ENCODE data around the gene KDM4C. TPM values are rescaled to one million over a fixed set of nuclear protein-coding genes. Genes with fewer than 3 reads are reported as not detected.

KDM4C gene
- polyA plus RNA-seq, 1 donor (not counting 4 experiments of a cell fraction or from before 2014, with no cell fraction given) = 17.2 TPM

DNA sequence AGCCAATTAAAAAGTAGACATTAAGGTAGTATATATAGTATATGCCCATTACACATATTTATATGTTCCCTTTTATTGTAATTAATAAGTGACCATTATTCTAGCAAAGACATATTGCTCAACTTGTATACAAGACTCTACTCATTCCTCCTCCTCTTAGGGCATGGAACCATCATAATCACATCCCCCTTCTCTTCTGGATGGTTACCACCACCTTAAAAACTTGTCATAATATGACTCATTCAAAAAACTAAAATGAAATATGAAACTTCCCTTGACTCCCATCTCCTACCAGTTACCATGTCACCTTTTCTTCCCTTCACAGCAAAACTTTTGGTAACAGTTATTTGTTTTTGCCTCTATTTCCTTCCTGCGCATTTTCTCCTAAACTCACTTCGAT is 438.7 kb downstream of the KDM4C start:
- Histone ChIP-seq H3K9me1 (ENCODE audit: control insufficient read depth, extremely low read depth, insufficient read depth, low read length) (no peaks in the 10 kb centered on the region), H4K20me1 (ENCODE audit: control insufficient read depth, extremely low read depth, insufficient read depth, low read length) (no peaks in the 10 kb centered on the region), H3K4me2 (ENCODE audit: control insufficient read depth, extremely low read depth, insufficient read depth, low read depth, low read length) (no peak overlapping the region), H3K79me2 (ENCODE audit: control insufficient read depth, insufficient read depth, low read length) (no peaks in the 10 kb centered on the region), H2AFZ (ENCODE audit: control insufficient read depth, low read length) (no peak overlapping the region), H3K36me3 (ENCODE audit: control insufficient read depth in 2 of 2, extremely low read depth in 1 of 2, insufficient read depth in 2 of 2, low read length in 2 of 2) (no peaks in the 10 kb centered on the region), H3K27ac (ENCODE audit: control insufficient read depth, insufficient read depth, low read length) (no peak overlapping the region), H3K4me3 (ENCODE audit: control insufficient read depth in 2 of 3, extremely low read depth in 1 of 3, insufficient read depth in 2 of 3, low read depth in 1 of 3, low read length in 3 of 3) (no peak overlapping the region), H3K9me3 (ENCODE audit: control insufficient read depth, low read depth, low read length) (no peaks in the 10 kb centered on the region), H3K27me3 (ENCODE audit: control insufficient read depth, extremely low read depth, insufficient read depth, low read length) (no peaks in the 10 kb centered on the region), H3K9ac (ENCODE audit: control insufficient read depth, extremely low read depth, insufficient read depth, low read length) (no peak overlapping the region), H3K4me1 (ENCODE audit: control insufficient read depth, extremely low read depth, insufficient read depth, low read length) (no peaks in the 10 kb centered on the region)
- DNase-seq (ENCODE audit: low read depth, low spot score) (no peak), FAIRE-seq (no peak)
- dilution Hi-C loops (cut with MboI; ENCODE audit: extremely low pct_ligation_motif_present, low sequenced_read_pairs) = no loop called here
- no peak for TF ChIP-seq EZH2 (IDR thresholded peaks at IDR 0.05; ENCODE audit: low read length)
- TF ChIP-seq, protein P1, sequence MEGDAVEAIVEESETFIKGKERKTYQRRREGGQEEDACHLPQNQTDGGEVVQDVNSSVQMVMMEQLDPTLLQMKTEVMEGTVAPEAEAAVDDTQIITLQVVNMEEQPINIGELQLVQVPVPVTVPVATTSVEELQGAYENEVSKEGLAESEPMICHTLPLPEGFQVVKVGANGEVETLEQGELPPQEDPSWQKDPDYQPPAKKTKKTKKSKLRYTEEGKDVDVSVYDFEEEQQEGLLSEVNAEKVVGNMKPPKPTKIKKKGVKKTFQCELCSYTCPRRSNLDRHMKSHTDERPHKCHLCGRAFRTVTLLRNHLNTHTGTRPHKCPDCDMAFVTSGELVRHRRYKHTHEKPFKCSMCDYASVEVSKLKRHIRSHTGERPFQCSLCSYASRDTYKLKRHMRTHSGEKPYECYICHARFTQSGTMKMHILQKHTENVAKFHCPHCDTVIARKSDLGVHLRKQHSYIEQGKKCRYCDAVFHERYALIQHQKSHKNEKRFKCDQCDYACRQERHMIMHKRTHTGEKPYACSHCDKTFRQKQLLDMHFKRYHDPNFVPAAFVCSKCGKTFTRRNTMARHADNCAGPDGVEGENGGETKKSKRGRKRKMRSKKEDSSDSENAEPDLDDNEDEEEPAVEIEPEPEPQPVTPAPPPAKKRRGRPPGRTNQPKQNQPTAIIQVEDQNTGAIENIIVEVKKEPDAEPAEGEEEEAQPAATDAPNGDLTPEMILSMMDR (optimal IDR thresholded peaks at IDR 0.05 in 1 of 3, IDR thresholded peaks at IDR 0.05 in 1 of 3, conservative IDR thresholded peaks at IDR 0.05 in 1 of 3; ENCODE audit: extremely low read depth in 1 of 3, insufficient read depth in 2 of 3, low read length in 3 of 3) = no peak

DNA sequence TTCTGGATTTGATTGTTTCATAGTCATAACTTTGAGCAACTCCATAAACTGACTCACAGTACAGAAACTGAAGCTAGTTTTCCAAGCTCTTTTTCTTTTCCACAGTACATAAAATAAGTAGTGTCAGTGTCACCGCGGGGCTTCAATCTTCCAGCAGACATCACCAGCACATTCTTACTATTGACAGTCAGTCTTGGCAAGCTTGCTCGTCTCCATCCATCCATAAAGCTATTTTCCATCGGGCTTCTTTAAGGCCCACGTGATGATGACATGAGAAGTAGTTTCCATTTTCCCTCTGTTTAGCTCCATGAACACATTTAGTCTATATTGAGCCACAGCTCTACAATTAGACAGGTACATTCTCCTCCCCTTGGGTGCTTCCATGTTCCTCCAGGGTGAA is 443.4 kb downstream of the KDM4C start:
- no peak for FAIRE-seq
- DNase-seq (ENCODE audit: low read depth, low spot score) = no peak
- no peak overlapping the region for H3K27ac ChIP-seq (ENCODE audit: control insufficient read depth, insufficient read depth, low read length)

More for the DNA sequence above, 443.4 kb downstream of the KDM4C start:
- no peak overlapping the region for H3K4me3 ChIP-seq (ENCODE audit: control insufficient read depth in 2 of 3, extremely low read depth in 1 of 3, insufficient read depth in 2 of 3, low read depth in 1 of 3, low read length in 3 of 3)
- H3K9me3 ChIP-seq (ENCODE audit: control insufficient read depth, low read depth, low read length) = no peaks in the 10 kb centered on the region
- dilution Hi-C loops (cut with MboI; ENCODE audit: extremely low pct_ligation_motif_present, low sequenced_read_pairs) = no loop called here
- no peaks in the 10 kb centered on the region for H3K9me1 ChIP-seq (ENCODE audit: control insufficient read depth, extremely low read depth, insufficient read depth, low read length)
- no peak overlapping the region for H2AFZ ChIP-seq (ENCODE audit: control insufficient read depth, low read length)
- H4K20me1 ChIP-seq (ENCODE audit: control insufficient read depth, extremely low read depth, insufficient read depth, low read length) = no peaks in the 10 kb centered on the region
- TF ChIP-seq EZH2 (IDR thresholded peaks at IDR 0.05; ENCODE audit: low read length) = no peak
- TF ChIP-seq, protein P1 (optimal IDR thresholded peaks at IDR 0.05 in 1 of 3, IDR thresholded peaks at IDR 0.05 in 1 of 3, conservative IDR thresholded peaks at IDR 0.05 in 1 of 3; ENCODE audit: extremely low read depth in 1 of 3, insufficient read depth in 2 of 3, low read length in 3 of 3) = no peak
- no peaks in the 10 kb centered on the region for H3K79me2 ChIP-seq (ENCODE audit: control insufficient read depth, insufficient read depth, low read length)
- H3K4me2 ChIP-seq (ENCODE audit: control insufficient read depth, extremely low read depth, insufficient read depth, low read depth, low read length) = no peak overlapping the region
- H3K36me3 ChIP-seq (ENCODE audit: control insufficient read depth in 2 of 2, extremely low read depth in 1 of 2, insufficient read depth in 2 of 2, low read length in 2 of 2) = no peaks in the 10 kb centered on the region
- no peaks in the 10 kb centered on the region for H3K27me3 ChIP-seq (ENCODE audit: control insufficient read depth, extremely low read depth, insufficient read depth, low read length)
- no peak overlapping the region for H3K9ac ChIP-seq (ENCODE audit: control insufficient read depth, extremely low read depth, insufficient read depth, low read length)
- H3K4me1 ChIP-seq (ENCODE audit: control insufficient read depth, extremely low read depth, insufficient read depth, low read length) = no peaks in the 10 kb centered on the region
